Mucosa of stomach (tissue), 1 donor: ENCODE results near the gene DCAF7.

ENCODE experiments used
- H3K27me3 ChIP-seq: one replicate; pipeline ENCODE4 v1.7.0; 2013; ENCODE audit warnings: mild to moderate bottlenecking, low read length; ENCODE audit not compliant: control insufficient read depth, insufficient read depth
- H3K36me3 ChIP-seq: one replicate; pipeline ENCODE4 v1.7.0; 2013; ENCODE audit warnings: low read length; ENCODE audit not compliant: control insufficient read depth, insufficient read depth
- H3K4me1 ChIP-seq: one replicate; pipeline ENCODE4 v1.7.0; 2013; ENCODE audit warnings: mild to moderate bottlenecking, low read length; ENCODE audit not compliant: control insufficient read depth, insufficient read depth
- H3K4me3 ChIP-seq: one replicate; pipeline ENCODE4 v1.7.0; 2013; ENCODE audit warnings: low read length
- H3K9ac ChIP-seq: one replicate; pipeline ENCODE4 v1.7.0; 2013; ENCODE audit warnings: mild to moderate bottlenecking, low read length, moderate library complexity
- H3K9me3 ChIP-seq: one replicate; pipeline ENCODE4 v1.7.0; 2013; ENCODE audit warnings: mild to moderate bottlenecking, low read length, moderate library complexity; ENCODE audit not compliant: control insufficient read depth
- donor health status: Pancreatic carcinoma.

Gene DCAF7

GRCh38 chr17:63540590-63540989 lies 9.7 kb upstream of the DCAF7 start:
- H3K27me3 ChIP-seq, result peaks cover 30% of the 10 kb centered on the region
- no peaks in the 10 kb centered on the region for H3K9me3 ChIP-seq
- peaks cover 6% of the 10 kb centered on the region for H3K4me1 ChIP-seq
- H3K9ac ChIP-seq, result no peak overlapping the region
- no peak overlapping the region for H3K4me3 ChIP-seq
- no peaks in the 10 kb centered on the region for H3K36me3 ChIP-seq

DNA sequence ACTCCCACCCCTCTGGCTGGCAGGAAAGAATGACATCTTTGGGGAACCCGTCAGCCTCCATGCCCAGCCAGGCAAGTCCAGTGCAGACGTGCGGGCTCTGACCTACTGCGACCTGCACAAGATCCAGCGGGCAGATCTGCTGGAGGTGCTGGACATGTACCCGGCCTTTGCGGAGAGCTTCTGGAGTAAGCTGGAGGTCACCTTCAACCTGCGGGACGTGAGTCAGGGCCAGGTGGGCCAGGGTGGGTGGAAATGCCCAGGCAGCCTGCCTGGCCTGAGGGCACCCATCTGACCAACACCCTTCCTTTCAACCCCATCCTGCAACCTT lies 8.1 kb upstream of the DCAF7 start:
- Histone ChIP-seq H3K36me3 (no peaks in the 10 kb centered on the region), H3K4me3 (no peak overlapping the region), H3K9ac (no peak overlapping the region), H3K27me3 (peaks cover 27% of the 10 kb centered on the region), H3K4me1 (peaks cover 6% of the 10 kb centered on the region), H3K9me3 (no peaks in the 10 kb centered on the region)

DNA sequence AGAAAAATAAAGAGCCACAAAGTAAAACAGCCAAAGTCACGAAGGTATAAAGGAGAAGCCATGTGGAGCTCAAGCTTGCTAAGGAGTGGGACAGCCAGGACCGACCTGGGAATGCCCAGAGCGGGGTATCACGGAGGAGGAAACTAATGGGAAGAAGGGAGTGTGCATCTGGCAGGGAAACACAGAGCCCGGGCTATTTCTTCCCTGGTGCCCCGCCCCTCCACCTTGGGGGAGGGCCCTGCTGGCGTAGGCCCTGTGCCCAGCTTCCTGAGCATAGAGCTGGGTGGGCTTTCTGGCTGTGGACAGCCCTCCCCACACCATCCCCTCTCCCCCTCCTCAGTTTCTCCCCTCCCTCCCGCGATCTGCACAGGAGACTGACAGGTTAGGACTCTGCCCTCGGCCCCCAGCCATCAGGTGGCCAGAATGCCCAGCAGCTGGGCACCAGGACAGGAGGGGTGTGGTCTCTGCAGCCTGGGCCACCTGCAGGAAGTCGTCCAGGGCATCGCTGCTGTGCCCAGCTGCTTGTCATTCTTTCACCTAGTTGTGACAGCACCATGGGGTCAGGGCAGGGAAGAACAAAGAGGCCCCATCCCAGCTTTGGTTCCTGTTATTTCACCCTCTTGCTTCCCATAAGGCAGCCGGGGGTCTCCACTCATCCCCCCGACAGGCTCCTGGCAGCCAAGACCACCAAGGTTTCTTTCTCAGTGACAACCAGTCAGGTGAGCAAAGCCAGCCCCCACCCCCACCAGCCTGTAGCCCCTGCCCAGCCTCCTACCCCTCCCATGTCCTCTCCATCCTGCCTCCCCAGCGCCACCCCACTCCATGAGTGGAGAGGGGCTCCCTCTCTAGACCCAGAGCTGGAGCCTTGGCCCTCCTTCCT lies 7.1 kb upstream of the DCAF7 start:
- Histone ChIP-seq H3K4me3 (no peak overlapping the region), H3K4me1 (peaks cover 6% of the 10 kb centered on the region), H3K9me3 (no peaks in the 10 kb centered on the region), H3K27me3 (peaks cover 17% of the 10 kb centered on the region), H3K36me3 (no peaks in the 10 kb centered on the region), H3K9ac (no peak overlapping the region)

DNA sequence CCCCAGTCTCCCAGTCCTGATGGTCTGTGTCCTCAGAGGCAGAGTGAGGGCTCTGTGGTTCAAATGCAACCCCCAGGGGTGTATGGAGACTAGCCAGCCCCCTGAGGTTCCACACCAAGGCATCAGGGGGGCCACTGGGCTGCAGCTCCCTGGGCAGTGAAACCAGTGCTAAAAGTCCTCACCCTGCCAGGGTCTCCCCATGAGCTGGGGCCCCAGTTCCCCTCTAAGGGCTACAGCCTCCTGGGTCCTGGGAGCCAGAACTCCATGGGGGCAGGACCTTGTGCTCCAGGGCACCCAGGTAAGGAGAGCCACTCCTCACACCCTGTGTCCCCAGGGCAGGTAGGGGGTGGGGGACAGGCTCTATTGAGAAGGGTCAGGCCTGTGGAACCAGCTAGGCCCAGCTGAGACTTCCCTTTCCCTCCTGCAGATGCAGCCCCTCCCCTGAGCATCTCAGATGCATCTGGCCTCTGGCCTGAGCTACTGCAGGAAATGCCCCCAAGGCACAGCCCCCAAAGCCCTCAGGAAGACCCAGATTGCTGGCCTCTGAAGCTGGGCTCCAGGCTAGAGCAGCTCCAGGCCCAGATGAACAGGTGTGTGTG lies 6.4 kb upstream of the DCAF7 start:
- H3K4me1 ChIP-seq, result peaks cover 6% of the 10 kb centered on the region
- H3K9ac ChIP-seq, result no peak overlapping the region
- no peaks in the 10 kb centered on the region for H3K36me3 ChIP-seq
- H3K4me3 ChIP-seq, result no peak overlapping the region
- peaks cover 10% of the 10 kb centered on the region for H3K27me3 ChIP-seq
- H3K9me3 ChIP-seq, result no peaks in the 10 kb centered on the region

- H3K27me3 ChIP-seq, result peaks cover 2% of the 10 kb centered on the region
- H3K4me3 ChIP-seq, result no peak overlapping the region
- H3K9ac ChIP-seq, result no peak overlapping the region
- H3K9me3 ChIP-seq, result no peaks in the 10 kb centered on the region
- H3K36me3 ChIP-seq, result no peaks in the 10 kb centered on the region
- H3K4me1 ChIP-seq, result peaks cover 6% of the 10 kb centered on the region
Observed at GRCh38 chr17:63544467-63545301, 5.6 kb upstream of the DCAF7 start.

DNA sequence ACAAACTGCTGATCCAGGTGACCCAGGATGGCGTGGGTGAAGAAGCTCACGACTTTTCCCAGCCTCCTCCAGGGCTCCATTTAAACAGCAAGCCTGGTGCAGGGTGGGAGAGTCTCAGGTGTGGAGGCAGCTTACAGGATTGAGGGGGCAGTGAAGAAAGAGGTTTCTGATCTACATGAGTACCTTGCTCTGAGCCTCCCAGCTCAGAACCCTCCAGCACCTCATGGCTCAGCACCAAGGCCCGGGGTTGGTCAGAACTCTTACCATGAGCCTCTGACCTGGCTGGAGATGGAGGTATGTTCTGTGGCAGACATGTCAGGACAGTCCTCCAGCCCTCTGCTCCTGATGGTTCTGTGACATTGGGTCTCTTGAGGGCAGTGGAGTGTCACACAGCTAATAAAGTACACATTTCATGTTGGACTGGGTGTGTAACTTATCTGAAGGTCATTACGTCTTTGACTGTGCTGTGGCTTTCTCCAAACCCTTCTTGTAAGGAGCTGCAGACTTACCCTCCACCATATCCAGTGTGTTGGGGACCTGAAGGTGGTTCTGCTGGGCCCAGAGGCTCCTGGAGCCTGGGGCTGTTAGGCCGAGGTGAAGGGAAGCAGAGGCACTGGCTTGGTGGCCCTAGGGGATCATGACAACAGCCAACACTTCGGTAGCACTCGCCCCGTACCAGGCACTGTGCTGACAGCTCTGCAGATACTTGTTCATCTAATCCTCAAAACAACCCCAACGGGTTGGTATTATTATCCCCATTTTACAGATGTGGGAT lies 3.8 kb upstream of the DCAF7 start:
- Histone ChIP-seq H3K9me3 (no peaks in the 10 kb centered on the region), H3K9ac (no peak overlapping the region), H3K36me3 (no peaks in the 10 kb centered on the region), H3K4me3 (no peak overlapping the region), H3K4me1 (peaks cover 6% of the 10 kb centered on the region), H3K27me3 (no peaks in the 10 kb centered on the region)

DNA sequence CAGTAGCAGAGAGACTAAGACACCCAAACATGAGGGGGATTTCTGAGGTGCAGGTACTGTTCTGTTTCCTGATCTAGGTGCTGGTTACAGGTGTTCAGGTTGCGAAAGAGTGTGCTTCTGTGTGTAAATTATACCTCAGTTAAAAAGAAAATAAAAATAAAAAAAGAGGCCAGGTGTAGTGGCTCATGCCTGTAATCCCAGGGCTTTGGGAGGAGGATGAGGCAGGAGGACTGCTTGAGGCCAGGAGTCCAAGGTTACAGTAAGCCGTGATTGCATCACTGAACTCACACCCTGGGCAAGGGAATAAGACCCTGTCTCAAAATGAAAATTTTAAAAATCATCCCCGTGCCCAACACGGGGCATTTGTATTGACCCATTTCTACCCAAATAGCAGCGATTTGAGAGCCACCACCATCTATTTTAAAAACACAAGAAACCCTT lies 3.2 kb upstream of the DCAF7 start:
- no peak overlapping the region for H3K4me3 ChIP-seq
- peaks cover 9% of the 10 kb centered on the region for H3K4me1 ChIP-seq
- no peaks in the 10 kb centered on the region for H3K27me3 ChIP-seq
- no peak overlapping the region for H3K9ac ChIP-seq
- H3K36me3 ChIP-seq, result no peaks in the 10 kb centered on the region
- H3K9me3 ChIP-seq, result no peaks in the 10 kb centered on the region

GRCh38 chr17:63549289-63549945 lies 860 bp upstream of the DCAF7 start:
- no peaks in the 10 kb centered on the region for H3K9me3 ChIP-seq
- H3K27me3 ChIP-seq, result no peaks in the 10 kb centered on the region
- H3K9ac ChIP-seq, result peak overlapping the region; percentile 60
- no peaks in the 10 kb centered on the region for H3K36me3 ChIP-seq
- H3K4me3 ChIP-seq, result peak overlapping the region; percentile 28
- H3K4me1 ChIP-seq, result peaks cover 10% of the 10 kb centered on the region

DNA sequence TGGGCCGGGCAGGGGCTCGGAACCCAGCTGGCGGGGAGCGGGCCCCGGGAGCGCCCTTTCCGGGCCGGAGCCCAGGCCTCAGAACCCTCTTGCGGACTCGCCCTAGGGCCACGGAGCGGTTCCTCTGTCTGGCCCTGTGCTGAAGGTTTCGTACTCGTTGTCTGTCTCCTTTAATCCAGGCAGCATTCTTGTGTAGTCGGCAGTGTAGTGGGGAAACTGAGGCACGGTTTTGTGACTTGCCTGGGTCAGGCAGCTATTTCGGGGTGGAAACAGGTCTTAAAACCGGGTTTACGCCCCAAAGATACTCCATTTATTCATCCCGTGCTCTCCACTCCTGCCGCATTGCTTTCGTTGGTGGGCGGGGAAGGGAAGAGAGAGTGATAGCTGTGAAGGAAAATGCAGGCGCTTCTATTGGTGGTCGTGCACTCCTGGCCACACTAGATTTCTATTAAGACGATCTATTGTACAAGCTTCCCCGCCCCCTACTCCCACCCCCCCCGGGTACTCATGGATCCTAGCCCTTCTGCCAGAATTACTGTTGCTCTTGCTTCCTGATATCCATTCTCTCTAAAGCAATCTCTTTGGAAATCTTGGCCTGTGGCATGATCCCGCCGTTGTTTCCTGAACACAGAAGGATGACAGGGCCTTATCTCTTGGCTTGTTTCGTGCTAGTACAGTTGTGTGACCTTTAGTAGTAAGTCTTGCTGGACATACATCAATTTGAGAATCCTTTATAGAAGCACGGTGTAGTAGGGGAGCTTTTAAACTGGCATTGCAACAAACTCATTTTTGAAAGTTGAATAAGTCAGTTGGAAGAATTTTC lies 751 bp downstream of the DCAF7 start:
- Histone ChIP-seq H3K9ac (peak overlapping the region; percentile 88), H3K4me3 (peak overlapping the region; percentile 85), H3K9me3 (no peaks in the 10 kb centered on the region), H3K36me3 (no peaks in the 10 kb centered on the region), H3K4me1 (peaks cover 10% of the 10 kb centered on the region), H3K27me3 (no peaks in the 10 kb centered on the region)

DNA sequence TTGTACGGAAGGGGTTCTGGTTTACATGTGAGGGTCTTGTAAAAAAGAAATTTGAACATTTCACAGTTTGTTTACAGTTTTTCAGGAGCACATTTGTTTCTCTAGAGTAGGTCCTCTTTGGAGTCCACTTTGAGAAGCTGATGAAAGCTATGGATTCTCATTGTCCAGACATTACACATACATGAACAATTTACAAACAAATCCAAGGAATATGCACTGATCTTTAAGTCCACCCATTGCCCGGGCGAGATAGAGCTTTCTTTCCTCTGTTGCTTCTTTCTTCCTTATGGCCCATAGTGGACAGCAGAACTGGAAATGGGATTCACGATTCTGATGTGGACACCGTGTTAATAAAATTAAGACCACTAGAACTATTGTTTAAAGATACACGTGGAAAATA lies 1.9 kb downstream of the DCAF7 start:
- H3K4me1 ChIP-seq, result peaks cover 10% of the 10 kb centered on the region
- H3K4me3 ChIP-seq, result no peak overlapping the region
- no peak overlapping the region for H3K9ac ChIP-seq
- H3K36me3 ChIP-seq, result no peaks in the 10 kb centered on the region
- H3K27me3 ChIP-seq, result no peaks in the 10 kb centered on the region
- H3K9me3 ChIP-seq, result no peaks in the 10 kb centered on the region
